Vagina (tissue), 2 donors: ENCODE measurements around the gene PAMR1. TPM values are rescaled to one million over a fixed set of nuclear protein-coding genes. Genes with fewer than 3 reads are reported as not detected.

Source experiments
- DNase-seq, 2 donors: peaks; one replicate each; pipeline ENCODE4 v3.0.0-alpha.2; 2017; ENCODE audit errors: extremely low spot score in 2 of 2
- H3K27ac ChIP-seq: fragments of 200-600 bp; sonication (generic); one replicate; pipeline ENCODE4 v1.5.1; 2019
- H3K27me3 ChIP-seq: fragments of 200-600 bp; sonication (generic); one replicate; pipeline ENCODE4 v1.5.1; 2019
- H3K36me3 ChIP-seq, 2 donors: fragments of 200-600 bp; sonication (generic); one replicate each; pipeline ENCODE4 v1.5.1; 2017 to 2019
- H3K4me1 ChIP-seq: fragments of 200-600 bp; sonication (generic); one replicate; pipeline ENCODE4 v1.5.1; 2019
- H3K4me3 ChIP-seq, 2 donors: fragments of 200-600 bp; sonication (generic); 1 replicate in 1 of 2; 2 replicates in 1 of 2; pipeline ENCODE4 v1.5.1; 2016 to 2019
- H3K9me3 ChIP-seq: fragments of 200-600 bp; sonication (generic); one replicate; pipeline ENCODE4 v1.5.1; 2019
- POLR2A ChIP-seq, 2 donors: fragments of 450-650 bp; IDR thresholded peaks; one replicate each; pipeline ENCODE4 v1.6.1; 2017; ENCODE audit warnings: antibody characterized with exemption in 2 of 2, mild to moderate bottlenecking in 2 of 2, moderate library complexity in 2 of 2
- POLR2AphosphoS5 ChIP-seq, 2 donors: sonication (generic); formaldehyde crosslinking; IDR thresholded peaks; one replicate each; pipeline ENCODE4 v1.9.0; 2017; ENCODE audit warnings: antibody characterized with exemption in 2 of 2, mild to moderate bottlenecking in 2 of 2, low read depth in 1 of 2; ENCODE audit not compliant: insufficient read depth in 1 of 2
- intact Hi-C: fragments of 100-400 bp; cut with DNase I; formaldehyde crosslinking; loops from one replicate; pipeline ENCODE4 v1.15.1; 2023
- total RNA-seq: library from RNA; depleted of rRNA; stranded (reverse); fragments of >200 nt; gene quantifications from one replicate; pipeline ENCODE4 v1.2.3, GENCODE V29; 2016
- TF ChIP-seq, protein P1 (sequence below), 3 experiments: fragments of 450-650 bp in 2 of 3; fragments of 200-600 bp in 1 of 3; sonication (generic) in 1 of 3; IDR thresholded peaks; one replicate each; pipeline ENCODE4 v1.5.1; 2017 to 2019; ENCODE audit warnings: antibody characterized with exemption in 3 of 3, mild to moderate bottlenecking in 2 of 3, moderate library complexity in 2 of 3

PAMR1 gene
- total RNA-seq, 1 donor from 2014 or later = 46.7 TPM

DNA sequence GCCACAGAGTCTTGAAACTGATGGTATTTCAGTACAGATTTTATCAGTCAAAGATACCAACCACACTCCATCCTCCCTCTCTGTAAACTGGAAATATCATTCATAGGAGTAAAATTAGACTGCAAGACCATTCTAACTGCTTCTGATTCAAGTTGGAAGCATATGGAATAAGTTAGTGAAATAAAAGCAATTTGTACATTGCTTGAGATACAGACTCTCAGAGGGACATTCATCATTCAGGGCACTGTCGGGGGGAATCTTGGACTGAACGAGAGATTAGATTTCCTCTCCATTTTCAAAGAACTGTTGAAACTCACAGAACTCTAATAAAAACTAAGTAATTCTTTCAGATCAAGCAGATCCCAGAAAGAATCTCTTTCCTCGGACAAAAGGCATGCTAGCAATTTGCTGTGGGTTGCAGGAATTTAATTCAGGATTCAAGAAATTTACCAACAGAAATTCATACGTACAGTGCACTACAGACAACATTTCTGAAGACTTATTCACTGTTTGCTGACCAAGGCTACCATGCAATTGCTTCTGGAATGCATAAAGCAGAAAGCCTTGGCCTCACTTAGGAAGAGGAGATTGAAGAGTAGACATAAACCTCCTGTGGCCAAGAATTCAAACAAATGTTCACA lies 34.1 kb downstream of the PAMR1 start:
- Histone ChIP-seq H3K4me1 (peaks cover 11% of the 10 kb centered on the region), H3K9me3 (no peaks in the 10 kb centered on the region), H3K27ac (no peak overlapping the region), H3K36me3 (no peaks in the 10 kb centered on the region), H3K4me3 (no peak overlapping the region), H3K27me3 (no peaks in the 10 kb centered on the region)
- no peak for DNase-seq
- TF ChIP-seq, protein P1, sequence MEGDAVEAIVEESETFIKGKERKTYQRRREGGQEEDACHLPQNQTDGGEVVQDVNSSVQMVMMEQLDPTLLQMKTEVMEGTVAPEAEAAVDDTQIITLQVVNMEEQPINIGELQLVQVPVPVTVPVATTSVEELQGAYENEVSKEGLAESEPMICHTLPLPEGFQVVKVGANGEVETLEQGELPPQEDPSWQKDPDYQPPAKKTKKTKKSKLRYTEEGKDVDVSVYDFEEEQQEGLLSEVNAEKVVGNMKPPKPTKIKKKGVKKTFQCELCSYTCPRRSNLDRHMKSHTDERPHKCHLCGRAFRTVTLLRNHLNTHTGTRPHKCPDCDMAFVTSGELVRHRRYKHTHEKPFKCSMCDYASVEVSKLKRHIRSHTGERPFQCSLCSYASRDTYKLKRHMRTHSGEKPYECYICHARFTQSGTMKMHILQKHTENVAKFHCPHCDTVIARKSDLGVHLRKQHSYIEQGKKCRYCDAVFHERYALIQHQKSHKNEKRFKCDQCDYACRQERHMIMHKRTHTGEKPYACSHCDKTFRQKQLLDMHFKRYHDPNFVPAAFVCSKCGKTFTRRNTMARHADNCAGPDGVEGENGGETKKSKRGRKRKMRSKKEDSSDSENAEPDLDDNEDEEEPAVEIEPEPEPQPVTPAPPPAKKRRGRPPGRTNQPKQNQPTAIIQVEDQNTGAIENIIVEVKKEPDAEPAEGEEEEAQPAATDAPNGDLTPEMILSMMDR (IDR thresholded peaks at IDR 0.05) = no peak
- TF ChIP-seq POLR2A (IDR thresholded peaks at IDR 0.05) (no peak), POLR2AphosphoS5 (IDR thresholded peaks at IDR 0.05; ENCODE audit: insufficient read depth in 1 of 2, low read depth in 1 of 2) (no peak)
- intact Hi-C loops = no loop called here

DNA sequence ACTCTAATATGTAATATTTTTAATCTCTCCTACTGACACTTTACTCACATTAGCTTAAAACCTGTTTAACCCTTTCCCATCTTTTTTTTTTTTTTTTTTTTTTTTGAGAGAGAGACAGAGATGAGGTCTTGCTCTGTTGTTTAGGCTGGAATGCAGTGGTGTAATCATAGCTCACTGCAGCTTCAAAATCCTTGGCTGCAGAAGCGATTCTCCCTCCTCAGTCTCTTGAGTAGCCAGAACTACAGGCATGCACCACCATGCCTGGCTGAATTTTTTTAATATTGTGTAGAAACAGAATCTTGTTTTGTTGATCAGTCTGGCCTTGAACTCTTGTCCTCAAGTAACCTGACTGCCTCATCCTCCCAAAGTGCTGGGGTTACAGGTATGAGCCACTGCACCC lies 37.3 kb downstream of the PAMR1 start:
- no peak overlapping the region for H3K27ac ChIP-seq
- intact Hi-C loops = no loop called here
- H3K9me3 ChIP-seq = no peaks in the 10 kb centered on the region
- H3K27me3 ChIP-seq = no peaks in the 10 kb centered on the region
- H3K4me3 ChIP-seq = no peak overlapping the region
- H3K36me3 ChIP-seq = no peaks in the 10 kb centered on the region
- TF ChIP-seq, protein P1 (IDR thresholded peaks at IDR 0.05) = no peak
- TF ChIP-seq POLR2A (IDR thresholded peaks at IDR 0.05) (no peak), POLR2AphosphoS5 (IDR thresholded peaks at IDR 0.05; ENCODE audit: insufficient read depth in 1 of 2, low read depth in 1 of 2) (no peak)
- peaks cover 11% of the 10 kb centered on the region for H3K4me1 ChIP-seq
- DNase-seq = no peak

DNA sequence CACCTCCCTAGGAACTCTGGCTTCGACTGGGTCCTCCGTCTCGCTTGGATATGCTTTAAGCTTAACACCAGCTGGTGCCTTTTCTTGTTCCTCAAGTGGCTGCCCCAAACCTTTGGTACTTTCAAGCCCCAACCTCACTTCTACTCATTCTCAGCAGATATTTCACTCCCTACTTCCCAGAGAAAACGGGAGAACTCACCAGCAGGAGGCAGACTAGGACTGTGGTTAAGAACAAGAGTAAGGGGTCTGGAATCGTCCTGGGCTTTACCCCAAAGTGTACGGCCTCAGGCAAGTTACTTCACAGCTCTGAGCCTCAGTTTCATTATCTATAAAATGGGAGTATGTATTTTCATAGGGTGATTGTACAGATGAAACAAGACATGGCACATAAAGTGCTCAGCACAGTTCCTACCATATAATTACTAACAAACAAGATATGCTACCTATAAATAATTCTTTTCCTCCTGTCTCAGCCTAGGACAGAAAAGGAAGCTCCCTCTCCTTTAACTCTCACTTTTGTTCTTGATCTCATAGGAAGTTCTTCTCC lies 37.8 kb downstream of the PAMR1 start:
- H3K27ac ChIP-seq = no peak overlapping the region
- no peak for DNase-seq
- no peaks in the 10 kb centered on the region for H3K27me3 ChIP-seq
- no peaks in the 10 kb centered on the region for H3K9me3 ChIP-seq
- peaks cover 11% of the 10 kb centered on the region for H3K4me1 ChIP-seq
- H3K4me3 ChIP-seq = no peak overlapping the region
- TF ChIP-seq POLR2A (IDR thresholded peaks at IDR 0.05) = no peak
- TF ChIP-seq, protein P1 (IDR thresholded peaks at IDR 0.05) = peak in 1 of 3 experiments; percentile 24
- intact Hi-C loops = no loop called here
- H3K36me3 ChIP-seq = no peaks in the 10 kb centered on the region

DNA sequence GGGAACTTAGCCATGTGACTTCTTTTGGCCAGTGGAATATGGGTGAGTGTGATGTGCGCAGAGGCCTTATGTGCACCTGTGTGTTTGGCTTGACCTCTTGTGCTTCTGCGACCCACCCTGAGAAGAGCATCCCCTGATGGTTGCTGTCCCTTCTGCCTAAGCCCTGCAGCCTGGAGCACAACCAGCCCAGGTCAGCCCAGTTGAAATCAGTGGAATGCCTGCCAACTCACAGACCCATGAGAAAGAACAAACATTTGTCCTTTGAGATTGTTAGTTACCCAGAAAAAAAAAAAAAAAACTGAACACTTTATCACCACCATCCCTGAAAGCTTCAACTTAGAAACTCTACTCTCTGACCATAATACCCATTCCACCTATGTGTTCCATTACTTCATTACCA lies 38.5 kb downstream of the PAMR1 start:
- Histone ChIP-seq H3K4me1 (peaks cover 11% of the 10 kb centered on the region), H3K36me3 (no peaks in the 10 kb centered on the region), H3K9me3 (no peaks in the 10 kb centered on the region), H3K4me3 (no peak overlapping the region), H3K27me3 (no peaks in the 10 kb centered on the region), H3K27ac (no peak overlapping the region)
- intact Hi-C loops = no loop called here
- DNase-seq = no peak
- TF ChIP-seq POLR2A (IDR thresholded peaks at IDR 0.05) (no peak), POLR2AphosphoS5 (IDR thresholded peaks at IDR 0.05; ENCODE audit: insufficient read depth in 1 of 2, low read depth in 1 of 2) (no peak)
- TF ChIP-seq, protein P1 (IDR thresholded peaks at IDR 0.05) = no peak

DNA sequence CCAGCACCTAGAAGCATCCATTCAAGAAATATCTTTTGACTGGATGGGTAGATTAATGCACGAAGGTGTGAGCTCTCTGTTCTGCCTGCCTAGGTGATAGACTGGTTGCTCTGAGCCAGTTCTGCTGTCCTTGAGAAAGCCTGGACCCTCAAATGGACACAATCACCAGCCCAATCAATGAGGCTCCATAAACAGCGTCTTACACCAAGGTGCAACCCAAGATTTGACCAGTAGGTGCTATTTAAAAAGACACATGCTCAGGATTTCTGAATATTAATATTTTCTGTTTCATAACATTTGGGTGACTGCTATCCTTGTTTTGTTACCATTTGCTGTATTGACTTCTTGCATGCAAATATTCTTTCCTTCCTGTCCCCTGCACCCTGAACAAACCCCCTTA lies 39.0 kb downstream of the PAMR1 start:
- intact Hi-C loops = no loop called here
- TF ChIP-seq POLR2AphosphoS5 (IDR thresholded peaks at IDR 0.05; ENCODE audit: insufficient read depth in 1 of 2, low read depth in 1 of 2) = no peak
- no peak for TF ChIP-seq POLR2A (IDR thresholded peaks at IDR 0.05)
- TF ChIP-seq, protein P1 (IDR thresholded peaks at IDR 0.05) = no peak
- Histone ChIP-seq H3K9me3 (no peaks in the 10 kb centered on the region), H3K4me3 (no peak overlapping the region), H3K27ac (no peak overlapping the region), H3K4me1 (peaks cover 11% of the 10 kb centered on the region), H3K36me3 (no peaks in the 10 kb centered on the region), H3K27me3 (no peaks in the 10 kb centered on the region)
- no peak for DNase-seq
